Stimulated activated CD4-positive, alpha-beta T cell treated with anti-CD3 and anti-CD28 coated beads, Interleukin-1b, Interleukin-23, amount 100 ng/mL, for 24 hours (primary cell): ENCODE data around the gene NPTXR.
A peak's percentile ranks its signal among the peaks of the same experiment; 100 is the strongest.

Experiments
- DNase-seq, 4 experiments: peaks; one replicate each; pipeline ENCODE4 v3.0.0-alpha.2; 2020; ENCODE audit warnings: low read depth in 4 of 4, low spot score in 1 of 4

Gene NPTXR

DNA sequence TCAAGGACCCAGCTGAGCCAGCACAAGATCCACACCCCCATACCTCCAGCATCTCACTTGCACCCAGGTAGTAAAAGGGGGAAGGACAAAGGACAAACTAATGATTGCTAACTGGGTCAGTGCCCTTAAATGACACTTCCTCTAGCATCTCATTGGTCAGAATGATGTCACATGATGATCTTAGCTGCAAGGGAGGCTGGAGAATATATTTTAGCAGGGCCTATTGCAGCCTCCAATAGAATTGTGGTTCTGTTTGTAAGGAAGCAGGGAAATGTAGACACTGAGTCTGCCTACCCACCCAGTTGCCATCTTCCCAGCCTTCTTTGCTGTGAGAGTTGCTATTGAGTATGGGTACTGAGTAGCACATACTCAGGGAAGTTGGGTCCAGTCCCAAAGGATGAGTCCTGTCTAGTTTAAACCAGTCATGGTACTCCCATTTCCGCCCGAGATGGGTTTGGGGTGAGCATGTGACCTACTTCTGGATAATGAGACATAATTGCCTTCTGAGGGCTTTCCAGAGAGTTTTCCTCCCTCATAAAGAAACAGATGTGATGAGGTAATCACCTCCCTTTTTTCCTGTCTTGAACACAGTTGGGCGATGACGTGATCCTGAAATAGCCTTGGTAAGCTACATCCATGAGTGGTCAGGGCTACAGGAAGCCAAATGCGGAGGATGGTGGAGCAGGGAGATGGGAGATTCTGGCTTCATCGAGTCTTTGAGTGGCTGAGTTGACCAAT, 44.4 kb downstream of the NPTXR start:
- DNase-seq: no peak

- DNase-seq: no peak
These were observed 45.3 kb downstream of the NPTXR start for GRCh38 chr22:38798496-38798895.

- DNase-seq: no peak
These were observed 47.4 kb downstream of the NPTXR start for GRCh38 chr22:38796262-38796957.

GRCh38 chr22:38795569-38795968, 48.3 kb downstream of the NPTXR start:
- DNase-seq: no peak

DNA sequence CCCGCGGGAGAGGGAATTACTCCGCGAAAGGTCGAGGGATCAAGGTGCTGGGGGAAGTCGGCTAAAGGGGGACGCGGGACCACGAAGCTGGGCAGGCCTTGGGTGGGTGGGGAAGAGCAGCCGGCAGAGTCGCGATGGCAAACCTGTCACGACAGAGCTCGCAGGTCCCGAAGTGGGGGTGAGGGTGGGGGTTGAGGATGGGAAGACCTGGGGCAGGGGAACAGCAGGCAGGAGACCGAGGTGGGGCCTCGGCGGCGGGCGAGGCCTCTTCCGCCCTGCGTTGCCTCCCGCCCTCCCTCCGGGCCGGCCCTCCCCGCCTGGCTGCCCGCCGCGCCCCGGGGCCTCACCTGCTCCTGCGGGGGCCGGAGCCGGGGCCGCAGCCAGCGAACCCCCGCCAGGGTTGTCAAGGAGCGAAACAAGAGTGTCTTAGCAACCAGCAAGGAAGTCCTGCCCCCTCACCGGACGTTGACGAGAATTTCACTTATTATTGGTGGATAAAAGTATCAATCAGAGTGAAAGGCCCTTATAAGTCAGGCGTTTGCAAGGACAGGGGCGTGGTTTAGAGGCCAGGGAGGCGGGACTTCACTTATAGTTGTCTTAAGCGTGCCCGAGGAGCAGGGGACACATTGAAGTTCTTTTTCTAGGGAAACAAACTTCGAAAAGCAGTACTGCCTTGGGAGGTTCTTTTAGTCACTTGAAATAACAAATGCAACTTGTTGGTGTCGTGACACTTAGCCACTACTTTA, 49.9 kb downstream of the NPTXR start, which contains the start of gene DNAL4:
Gene DNAL4, minus strand, starts transcription at position 423 of the 746 bp plus-strand sequence. CDS start 11,412 bp downstream, outside the sequence.
- peak; percentile 67 to 89 (median 81) for DNase-seq

GRCh38 chr22:38793317-38793716, 50.5 kb downstream of the NPTXR start:
- DNase-seq: no peak

GRCh38 chr22:38792833-38793232, 51.0 kb downstream of the NPTXR start:
- no peak for DNase-seq

GRCh38 chr22:38789606-38790005, 54.2 kb downstream of the NPTXR start:
- DNase-seq: no peak

GRCh38 chr22:38788846-38789245, 55.0 kb downstream of the NPTXR start:
- DNase-seq: no peak

DNA sequence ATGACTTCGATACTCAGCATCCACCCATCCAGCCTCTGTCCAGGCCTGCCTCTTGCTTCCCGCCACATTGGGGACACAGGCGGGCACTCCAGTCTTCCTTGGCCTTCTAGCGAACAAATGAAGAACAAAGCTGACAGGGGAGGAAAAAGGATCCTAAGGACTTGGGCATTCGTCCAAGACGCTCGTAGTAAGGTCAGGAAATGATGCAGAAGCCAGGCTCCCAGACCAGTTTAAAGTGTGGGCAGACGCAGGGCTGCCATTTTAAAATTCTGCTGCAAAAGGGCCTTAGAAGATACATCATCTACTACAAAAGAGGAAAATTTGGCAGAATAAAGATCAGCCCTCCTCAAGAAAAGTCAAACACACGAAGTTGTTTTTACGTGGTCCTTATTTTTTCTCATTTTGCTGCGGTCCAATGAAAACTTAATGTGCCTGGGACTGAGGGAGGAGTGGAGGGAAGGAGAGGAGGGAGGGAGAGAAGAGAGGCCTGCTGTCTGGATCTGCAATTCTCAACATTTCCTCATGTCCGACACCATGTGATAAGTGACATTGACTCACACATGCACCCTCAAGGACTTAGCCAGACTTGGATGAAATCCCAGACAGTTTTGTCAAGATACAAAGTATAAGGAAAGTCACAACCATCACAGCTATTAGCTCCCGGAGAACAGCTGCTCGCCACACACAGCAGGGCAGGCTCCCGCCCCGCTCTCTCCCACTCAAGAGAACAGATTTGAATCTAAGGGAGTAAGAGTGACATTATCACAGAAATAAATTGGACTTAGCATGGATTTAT, 55.6 kb downstream of the NPTXR start:
- no peak for DNase-seq

GRCh38 chr22:38786631-38787030, 57.2 kb downstream of the NPTXR start:
- DNase-seq: no peak

DNA sequence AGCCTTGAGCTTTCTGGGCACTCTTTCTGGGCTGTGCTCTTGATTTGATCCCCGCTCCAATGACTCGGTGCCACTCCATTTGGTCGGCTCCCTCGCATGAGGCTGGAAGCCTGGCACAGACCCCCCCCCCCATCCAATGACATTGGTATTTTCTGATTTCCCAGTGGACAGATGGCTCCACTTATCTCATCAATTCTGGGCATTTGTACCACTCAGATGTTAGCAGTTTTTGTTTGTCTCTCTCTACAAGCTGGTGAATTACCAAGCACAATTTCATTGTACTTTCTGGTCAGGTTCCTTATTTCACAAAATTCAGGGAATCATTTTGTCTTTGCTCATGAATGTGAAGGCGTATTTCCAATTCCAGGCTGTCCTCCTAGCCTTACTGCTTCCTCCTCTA, 59.0 kb downstream of the NPTXR start:
- DNase-seq: no peak

- DNase-seq: no peak
These were observed 59.8 kb downstream of the NPTXR start for GRCh38 chr22:38784035-38784434.

DNA sequence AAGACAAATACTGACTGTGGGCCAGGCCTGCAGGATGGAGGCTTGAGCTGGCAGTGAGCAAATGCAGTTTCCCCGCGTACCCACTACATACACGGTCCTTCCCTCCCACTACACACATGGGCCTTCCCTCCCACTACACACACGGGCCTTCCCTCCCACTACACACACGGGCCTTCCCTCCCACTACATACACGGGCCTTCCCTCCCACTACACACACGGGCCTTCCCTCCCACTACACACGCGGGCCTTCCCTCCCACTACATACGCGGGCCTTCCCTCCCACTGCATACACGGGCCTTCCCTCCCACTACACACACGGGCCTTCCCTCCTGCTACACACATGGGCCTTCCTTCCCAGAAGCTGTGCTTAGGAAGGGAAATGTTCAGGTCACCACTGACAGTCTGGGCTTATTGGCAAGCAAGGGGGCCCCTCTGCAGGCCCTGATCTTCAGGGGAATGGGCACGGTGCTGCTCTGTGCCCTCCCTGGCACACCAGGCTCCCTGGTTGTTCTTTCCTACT, 60.7 kb downstream of the NPTXR start:
- DNase-seq: no peak

GRCh38 chr22:38782402-38783094, 61.3 kb downstream of the NPTXR start:
- DNase-seq: no peak

- no peak for DNase-seq
These were observed 62.8 kb downstream of the NPTXR start for GRCh38 chr22:38781033-38781432.

GRCh38 chr22:38777087-38777671, 66.6 kb downstream of the NPTXR start:
- no peak for DNase-seq

DNA sequence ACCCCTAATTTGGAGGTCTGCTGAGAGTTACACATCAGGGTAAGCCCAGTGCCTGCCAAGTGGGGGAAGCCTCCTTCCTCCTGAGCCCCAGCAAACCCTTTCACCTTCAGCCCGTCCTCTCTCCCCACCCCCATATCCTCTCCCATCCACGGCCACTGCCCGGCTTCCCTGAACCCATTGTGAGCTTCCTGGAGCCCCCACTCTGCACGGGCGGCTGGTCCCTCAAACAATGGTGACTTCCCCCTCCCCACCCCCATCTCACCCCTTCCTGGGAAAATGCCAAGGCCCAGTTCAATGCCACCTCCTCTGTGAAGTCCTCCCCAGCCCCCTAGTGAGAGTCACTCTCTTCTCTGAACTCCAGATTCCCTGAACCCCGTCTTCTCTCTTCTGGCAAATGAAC, 67.7 kb downstream of the NPTXR start:
- no peak for DNase-seq

DNA sequence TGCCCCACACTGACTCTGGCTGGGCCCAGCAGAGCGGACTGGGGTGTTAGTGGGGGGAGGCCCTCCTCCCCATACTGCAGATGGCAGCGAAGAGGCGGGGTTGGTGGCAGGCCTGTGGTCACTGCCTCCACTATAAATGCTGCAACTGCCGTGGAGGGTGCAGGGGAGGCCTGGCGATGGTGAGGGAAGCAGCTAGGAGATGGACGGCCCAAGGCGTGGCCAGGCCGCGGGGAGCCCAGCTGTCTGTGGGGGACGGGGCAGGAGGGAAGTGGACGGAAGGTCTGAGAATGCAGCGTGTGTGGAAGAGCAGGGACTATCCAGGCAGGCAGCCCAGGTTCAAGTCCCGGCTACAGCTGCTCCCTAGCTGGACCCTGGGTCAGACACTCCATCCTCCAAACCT, 68.2 kb downstream of the NPTXR start:
- no peak for DNase-seq
